COLO829 (cell line): ENCODE results near the gene HTRA1.

Experiments
- DNase-seq: peaks from one replicate; pipeline ENCODE4 v3.0.0; 2012; ENCODE audit warnings: low spot score

HTRA1 gene

DNA sequence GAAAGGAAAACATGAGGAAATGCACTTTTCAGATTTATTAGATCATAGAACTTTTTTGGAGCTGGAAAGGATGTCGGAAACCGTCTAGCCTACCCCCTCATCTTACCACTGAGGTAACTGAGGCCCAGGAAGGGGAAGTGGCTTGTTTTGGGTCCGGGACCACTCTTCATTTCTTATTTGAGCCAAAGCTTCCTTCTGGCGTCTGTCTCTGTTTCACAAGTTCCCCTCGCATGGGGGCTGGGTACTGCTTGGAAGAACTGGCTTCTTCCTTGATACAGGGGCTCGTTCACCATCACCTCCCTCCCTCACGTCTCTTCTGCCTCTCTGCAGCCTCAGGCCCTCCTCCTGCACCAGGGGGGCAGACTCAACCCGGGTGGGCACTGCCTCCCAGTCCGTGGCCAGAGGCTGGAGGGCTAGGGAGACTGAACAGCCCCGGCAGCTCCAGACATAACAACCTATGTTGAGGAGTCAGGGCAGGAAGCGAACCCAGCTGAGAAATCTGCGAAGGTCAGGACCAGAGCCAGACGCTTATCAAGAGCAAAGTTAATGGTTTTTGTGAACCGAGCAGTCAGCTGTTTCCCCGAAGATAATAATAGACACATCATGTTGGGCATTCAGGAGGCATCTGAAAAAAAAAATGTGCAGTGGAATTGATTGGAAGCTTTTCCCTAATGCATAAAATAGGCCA is 12.9 kb downstream of the HTRA1 start:
- DNase-seq, result no peak

DNA sequence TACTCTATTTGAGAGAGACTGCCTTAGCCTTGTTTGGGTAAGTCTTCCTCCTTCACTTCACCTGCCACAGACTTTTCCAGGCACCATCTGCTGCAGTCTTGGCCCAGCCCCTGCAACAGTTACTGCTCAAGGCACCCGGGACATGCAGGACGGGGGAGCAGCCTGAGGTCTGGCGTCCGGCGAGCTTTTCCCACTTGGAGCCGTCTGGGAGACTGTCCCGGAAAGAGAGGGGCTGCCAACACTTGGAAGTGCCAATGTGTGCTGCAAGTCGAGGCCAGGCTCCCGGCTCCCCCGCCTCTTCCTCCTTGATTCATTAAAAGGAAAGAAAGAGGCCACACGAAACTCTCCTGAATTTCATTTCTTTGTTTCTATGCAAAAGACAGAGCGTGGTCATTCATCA is 13.7 kb downstream of the HTRA1 start:
- DNase-seq, result no peak

DNA sequence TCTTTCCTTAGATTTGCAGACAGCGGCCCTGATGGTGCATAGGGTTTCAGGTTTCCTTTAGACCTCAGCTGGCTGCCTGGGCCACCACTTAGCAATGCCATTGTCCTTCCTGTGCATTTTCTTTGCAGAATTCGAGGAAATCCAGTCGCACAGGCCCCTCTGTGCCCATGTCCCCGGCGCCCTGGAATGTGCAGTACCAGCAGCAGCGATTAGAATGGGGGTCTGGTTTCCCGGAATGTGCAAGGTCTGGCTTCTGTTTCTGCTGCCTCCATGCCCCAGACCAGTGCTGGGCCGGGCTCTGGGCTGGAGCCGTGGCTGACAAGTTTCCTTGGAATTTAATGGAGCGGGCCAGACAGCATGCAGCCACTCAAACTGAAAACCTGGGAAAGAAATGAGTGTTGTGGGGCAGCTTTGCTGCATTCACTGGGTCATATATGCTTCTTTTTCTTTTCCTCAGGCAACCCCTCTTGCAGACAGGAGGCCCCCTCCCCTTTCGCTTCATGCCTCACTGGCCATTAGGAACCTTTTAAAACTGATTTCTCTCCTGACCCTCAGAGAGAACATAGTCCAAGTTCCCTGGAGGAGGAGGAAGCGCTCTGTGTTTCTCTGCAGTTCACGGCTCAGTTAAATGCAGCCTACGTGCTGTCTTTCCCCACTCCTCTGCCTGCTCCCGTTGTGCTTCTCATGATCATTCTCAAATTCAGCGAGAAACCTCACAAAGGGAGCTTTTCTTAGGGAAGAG is 14.4 kb downstream of the HTRA1 start:
- DNase-seq, result no peak

DNA sequence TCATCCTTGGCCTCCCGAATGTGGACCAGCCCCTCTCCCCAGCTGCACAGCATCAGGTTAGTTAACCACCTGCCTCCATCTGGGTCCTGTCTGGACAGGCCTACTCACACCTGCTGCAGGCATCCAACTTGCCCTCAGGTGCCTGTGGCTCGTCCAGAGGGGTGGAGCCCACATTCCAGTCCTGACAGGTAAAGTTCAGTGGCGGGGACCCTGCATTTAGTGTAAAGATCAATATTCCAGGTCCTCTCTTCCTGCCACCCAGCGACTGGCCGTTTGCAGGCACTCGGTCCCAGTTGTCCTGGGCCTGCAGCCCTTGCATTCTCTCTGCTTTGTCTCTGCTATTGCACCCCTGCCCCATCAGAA is 15.0 kb downstream of the HTRA1 start:
- DNase-seq, result no peak

DNA sequence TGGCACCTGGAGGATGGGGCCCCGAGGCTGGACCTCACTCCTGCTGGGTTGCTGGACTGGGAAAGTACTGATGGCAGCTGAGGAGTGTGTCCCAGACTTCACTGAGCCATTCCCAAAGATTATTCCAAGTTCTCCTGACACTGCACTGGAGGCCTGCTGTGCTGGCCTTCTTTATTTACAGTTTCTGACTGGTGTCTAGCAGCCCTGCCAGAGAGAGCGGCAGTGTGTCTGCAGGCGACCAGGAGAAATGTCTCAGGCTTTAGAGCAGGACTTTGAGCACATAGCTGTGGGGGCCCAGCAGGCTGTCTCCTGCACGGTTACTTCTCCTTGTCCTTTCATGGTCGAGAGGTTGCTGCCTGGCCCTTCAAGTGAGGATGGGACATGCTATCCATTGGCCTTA is 16.1 kb downstream of the HTRA1 start:
- DNase-seq, result no peak

DNA sequence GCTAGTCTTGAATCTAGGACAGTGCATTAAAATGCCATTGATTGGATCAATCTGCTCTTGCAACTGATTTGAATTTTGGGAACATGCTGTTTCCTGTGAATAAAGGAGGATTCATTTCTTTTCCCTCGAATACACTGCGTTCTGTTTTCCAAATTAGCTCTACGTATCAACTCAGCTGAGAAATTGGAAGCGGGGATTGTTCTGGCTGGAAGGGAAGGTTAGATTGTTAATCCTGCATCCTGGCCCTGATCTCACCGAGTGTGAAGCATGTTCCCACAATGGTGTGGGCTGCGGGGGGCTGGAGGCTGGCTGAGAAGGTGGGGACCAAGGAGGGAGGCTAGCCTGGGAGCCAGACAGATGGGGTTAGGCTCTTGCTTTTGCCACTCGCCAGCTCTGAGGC is 17.6 kb downstream of the HTRA1 start:
- DNase-seq, result no peak

DNA sequence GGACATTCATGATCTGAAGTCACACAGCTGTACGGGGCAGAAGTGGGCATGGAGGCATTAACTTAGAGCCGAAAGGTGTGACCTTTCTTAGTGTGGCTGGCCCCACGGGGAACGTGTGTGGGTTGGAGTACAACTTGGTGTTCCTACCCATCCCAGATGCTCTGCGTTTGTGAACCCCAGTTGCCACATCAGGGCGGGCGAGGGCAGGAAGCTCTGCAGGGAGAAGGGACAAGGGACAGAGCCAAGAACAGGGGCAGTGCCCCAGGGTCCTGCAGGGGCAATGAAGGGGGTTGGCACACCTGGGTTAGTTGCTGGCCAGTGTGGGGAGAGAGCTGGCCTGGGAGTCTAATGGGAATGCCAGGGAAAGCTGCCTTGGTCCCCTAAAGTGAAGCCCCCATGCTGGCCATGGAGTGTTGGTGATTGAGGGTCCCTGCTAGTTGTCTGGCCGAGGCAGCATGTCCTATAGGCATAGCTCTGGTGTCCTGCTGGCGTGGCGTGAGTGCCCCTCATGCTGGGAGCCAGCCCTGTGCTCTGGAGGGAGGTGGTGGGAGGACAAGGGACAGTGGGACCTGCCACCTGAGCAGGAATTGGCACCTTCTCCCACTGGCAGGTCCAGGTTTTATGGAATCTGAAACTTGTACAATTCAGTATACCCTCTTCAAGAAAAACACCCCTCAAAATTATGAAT is 18.9 kb downstream of the HTRA1 start:
- DNase-seq, result no peak

DNA sequence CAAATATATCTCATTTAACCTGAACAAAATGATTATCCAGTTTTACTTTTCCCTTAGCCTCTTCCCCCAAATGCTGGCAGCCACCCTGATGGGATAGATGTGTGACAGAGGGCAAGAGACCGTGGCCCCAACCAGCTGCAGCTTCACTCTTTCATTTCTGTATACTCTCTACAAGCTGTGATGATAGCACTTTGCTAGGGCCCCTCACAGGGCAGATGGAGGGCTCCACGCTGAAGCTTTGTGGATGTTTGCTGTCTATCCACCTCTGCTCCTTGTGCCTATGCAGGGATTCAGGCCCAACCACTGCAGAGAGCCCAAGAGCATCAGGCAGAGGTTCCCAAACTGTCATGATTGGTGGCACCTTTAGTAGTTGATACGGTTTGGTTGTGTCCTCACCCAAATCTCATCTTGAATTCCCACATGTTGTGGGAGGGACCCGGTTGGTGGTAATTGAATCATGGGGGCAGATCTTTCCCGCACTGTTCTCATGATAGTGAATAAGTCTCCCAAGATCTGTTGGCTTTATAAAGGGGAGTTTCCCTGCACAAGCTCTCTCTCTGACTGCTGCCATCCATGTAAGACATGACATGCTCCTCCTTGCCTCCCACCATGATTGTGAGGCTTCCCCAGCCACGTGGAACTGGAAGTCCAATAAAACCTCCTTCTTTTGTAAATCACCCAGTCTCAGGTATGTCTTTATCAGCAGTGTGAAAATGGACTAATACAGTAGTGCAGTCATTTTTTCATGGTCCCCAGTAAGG is 20.1 kb downstream of the HTRA1 start:
- DNase-seq, result no peak

DNA sequence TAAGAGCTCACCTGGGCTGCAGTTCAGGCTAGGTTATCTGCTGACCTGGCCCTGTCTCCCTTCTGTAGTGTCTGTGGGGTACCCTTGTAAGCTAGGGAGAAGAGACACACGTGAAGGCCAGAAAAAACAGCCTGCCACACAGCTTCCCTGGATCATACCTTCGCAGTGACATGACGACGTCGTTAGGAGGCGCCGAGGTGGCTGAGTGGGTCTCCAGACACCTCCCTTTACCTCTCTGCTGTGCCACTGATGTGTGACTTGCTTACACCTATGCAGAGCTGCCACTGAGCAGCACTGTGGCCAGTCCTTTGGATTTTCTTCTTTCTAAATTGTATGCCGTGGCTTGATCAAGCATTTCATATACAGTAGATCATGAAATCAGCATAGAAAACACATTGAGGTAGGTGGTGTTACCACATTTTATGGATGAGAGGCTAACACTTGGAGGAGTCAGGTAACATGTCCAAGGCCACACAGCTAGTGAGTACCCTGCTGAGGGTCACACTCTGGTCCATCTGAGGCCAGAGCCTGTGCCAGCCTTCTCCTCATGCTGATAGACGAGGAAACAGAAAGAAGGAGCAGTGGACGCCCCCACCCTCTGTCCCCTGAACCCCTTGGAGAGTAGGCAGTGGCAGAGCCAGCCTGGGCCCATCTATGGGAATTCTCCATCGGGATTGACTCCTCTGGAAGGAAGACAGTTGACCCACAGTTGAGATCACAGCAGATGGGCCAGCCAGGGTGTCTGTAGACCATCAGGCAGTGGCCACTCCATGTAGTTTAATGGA is 23.1 kb downstream of the HTRA1 start:
- no peak for DNase-seq

DNA sequence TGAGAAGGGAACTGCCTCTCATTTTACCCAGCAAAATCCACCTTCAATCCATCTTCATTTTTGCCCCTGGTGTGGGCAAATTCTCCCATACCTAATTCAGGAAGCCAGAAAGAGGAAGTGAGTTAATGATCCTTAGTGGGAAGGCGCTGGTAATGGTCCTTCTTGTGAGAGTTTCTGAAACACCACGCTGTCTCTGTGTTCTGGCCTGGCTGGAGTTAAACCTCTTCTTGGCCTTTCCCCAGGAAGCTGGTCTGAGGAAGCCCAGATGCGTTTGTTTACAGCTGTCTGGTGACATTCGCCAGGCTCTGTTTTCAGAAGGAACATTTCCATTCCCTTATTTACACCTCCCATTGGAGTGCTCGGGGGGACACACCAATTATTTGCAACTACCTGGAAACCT is 24.3 kb downstream of the HTRA1 start:
- DNase-seq, result no peak

DNA sequence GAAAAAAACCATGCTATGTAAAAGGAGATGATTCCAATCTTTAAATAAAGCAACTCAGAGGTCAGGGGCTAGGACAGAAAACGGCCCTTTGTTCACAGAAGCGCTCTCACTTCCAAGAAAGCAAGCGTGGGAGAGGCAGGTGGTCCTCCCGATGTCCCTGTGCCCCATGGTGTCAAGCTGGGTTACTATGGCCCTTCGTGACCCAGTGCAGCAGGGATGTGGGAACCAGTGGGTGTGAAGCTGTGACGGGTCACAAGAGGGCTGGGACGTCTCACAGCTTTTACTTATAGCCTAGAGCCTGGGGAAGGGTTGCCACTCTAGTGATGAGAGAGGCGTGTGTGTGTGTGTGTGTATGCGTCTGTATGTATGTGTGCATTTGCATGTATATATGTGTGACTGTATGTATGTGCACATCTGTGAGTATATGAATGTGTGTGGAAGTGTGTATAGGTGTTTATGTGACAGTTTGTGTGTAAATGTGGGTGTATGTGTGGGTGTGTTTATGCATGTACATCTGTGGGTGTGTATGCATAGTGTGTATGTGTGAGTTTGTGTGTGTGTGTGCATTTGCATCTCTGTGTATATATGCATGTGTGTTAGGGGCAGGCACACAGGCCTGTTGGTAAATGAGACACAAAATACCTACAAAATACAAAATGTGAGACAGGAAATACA is 25.2 kb downstream of the HTRA1 start:
- DNase-seq, result no peak

DNA sequence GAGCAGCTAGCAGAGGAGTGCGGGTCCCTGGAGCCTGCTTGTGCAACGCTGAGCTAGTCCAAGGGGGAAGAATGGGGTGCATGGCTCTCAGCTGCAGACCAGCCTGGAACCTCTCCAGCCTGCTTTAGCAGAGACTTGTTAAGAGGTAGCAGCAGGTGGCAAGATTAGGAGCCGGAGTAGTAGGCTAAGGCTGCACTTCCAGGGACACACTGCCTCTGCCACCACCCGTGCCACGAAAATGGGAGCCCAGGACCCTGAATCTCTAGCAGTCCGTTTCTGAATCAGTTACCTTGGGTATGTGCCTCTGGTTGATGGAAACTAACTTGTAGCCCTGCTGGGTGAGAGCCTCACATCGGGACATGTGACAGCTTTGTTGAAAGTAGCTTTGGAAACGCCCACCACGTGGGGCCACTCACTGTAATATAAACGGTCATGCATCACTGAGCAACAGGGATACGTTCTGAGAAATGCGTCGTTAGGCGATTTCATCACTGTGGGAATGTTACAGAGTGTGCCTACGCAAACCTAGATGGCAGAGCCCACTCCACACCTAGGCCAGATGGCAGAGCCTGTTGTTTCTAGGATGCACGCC is 25.9 kb downstream of the HTRA1 start:
- DNase-seq, result no peak

DNA sequence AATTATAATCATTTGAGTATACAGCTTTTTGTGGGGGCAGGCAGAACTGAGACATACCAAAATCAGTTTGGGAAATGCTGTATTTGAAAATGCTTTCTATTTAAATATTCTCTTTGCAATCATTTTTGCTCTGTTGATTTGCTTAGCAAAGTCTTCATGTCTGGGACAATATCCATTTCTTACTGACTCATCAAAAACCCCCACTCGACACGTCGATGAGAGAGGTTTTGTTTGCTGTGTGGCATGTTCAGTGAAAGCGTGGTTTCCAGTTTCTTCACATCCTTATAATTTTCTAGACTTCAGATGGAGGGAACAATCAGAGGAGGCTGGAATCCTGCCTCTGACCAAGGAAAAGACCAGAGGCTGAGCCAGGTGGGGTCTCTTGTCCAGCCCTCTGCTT is 28.9 kb downstream of the HTRA1 start:
- DNase-seq, result no peak

DNA sequence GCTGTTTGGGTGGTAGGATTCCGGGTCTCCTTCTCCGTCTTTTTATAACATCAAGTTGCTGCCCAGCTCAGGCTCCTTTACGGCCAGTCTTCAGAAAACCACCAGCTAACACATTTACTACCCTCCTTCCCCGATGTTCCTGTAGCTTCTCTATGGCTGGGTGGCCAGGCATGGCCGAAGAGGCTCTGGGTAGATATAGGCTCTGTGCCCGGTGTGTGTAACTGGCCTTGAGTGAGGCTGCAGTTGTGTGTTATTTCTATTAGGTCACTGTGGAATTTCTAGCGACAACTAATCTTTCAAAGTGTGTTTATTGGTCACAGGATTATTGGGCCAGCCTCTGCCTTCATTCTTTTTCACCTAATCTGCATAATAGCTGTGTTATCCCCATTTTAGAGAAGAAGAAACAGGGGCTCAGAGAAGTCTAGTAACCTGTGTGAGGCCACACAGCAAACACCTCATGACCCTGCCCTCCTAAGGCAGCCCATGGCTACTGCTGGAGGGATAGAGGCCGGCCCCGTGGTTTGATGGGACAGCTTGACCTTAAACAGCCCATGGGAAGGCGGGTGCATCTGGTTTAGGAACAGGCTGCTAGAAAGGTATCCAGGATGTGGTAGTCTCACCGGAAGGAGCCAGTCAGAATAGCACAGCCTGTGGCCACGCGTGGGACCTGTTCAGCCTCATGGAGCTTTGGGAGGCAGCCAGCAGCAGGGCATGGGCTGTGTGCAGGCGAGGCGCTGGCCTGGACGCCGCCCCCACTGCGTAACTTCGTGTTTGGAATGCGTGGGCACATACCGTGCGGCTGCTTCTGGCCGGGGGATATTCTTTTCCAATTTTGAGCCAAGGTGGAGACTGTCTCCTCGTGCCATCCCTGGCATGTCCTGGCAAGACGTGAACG is 29.7 kb downstream of the HTRA1 start:
- DNase-seq, result no peak

DNA sequence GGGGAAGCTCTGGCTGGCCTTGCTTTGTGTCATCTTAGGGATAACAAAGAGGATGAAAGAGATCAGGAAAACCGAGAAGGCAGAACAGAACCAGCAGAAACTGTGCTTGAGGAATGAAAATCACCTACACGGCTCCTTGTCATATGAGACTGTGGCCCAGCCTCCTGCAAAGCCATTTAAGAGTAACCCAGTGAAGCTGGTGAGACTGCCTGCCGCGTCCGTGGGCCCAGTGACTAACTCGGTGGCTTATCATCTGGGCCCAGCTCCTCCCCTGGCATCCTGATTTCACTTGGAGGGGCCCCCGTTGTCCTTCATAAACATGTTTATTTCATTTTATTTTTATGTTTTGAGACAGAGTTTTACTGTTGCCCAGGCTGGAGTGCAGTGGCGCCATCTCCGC is 30.7 kb downstream of the HTRA1 start:
- DNase-seq, result no peak

DNA sequence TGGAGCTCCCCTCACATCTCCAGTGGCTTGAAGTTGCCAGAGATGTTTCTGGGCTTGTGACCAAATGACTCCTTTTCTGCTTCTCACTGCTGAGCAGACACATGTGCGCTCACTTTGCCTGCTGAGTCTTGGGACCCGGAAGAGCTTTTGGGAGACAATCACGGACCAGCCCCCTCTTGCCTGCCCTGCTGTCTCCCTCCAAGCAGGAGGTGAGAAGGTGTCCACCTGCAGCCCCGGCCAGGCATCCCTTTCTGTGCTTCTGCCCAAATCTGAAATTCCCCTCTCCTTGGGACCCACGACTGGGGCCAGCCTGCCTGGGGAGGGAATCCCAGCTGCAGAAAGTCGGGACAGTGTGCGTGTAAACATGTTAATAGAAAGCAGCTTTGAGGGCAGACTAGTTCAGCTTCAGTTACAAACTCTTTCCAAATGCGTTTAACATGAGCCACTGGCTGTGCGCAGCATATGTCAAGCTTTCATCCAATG is 31.7 kb downstream of the HTRA1 start:
- no peak for DNase-seq

DNA sequence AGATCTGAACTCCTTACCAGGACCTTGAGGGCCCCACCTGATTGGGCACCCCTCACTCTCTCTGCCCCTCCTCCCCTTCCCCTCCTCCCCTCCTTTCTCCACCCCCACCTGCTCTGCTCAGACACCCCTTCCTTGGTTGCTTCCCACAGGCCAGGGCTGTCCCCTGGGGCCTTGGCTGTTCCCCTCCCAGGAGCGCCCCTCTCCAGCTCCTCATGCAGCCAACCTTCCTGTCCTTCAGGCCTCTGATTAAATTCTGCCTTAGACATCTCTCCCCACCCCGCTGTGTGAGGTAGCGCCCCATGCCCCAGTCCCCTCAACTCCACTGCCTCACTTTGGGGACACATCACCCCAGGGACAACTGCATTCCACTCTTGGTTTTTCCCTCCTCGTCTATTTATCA is 32.4 kb downstream of the HTRA1 start:
- DNase-seq, result no peak

DNA sequence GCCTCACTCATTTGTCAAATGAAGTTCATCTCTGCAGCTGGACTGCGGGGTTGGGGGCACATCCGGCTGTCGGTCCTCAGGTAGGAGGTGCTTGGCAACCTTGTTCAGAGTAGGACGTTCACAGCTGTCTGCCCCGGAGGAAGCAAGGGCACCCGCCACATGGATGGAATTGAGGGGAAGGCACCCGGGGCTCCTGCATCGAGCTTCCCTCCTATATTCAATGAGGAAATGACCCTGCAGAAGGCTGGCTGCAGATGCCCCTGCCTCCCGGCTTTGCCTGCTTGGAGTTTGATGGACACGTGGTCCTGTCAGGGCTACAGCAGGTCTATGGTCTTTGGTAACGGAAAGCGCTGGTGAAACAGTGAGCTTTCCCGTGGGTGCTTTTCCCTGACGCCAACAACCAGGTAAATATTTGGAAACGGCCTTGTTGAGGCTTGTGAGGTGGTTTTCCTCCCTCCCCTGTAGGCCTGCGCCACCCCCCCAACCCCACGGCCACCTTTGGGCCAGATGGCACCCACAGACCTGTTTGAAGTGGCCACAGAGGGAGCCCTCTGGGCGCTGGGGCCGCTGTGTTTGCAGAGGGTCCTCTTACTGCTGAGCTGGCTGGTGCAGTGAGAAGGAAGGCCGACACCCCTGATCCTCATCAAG is 32.9 kb downstream of the HTRA1 start:
- no peak for DNase-seq

DNA sequence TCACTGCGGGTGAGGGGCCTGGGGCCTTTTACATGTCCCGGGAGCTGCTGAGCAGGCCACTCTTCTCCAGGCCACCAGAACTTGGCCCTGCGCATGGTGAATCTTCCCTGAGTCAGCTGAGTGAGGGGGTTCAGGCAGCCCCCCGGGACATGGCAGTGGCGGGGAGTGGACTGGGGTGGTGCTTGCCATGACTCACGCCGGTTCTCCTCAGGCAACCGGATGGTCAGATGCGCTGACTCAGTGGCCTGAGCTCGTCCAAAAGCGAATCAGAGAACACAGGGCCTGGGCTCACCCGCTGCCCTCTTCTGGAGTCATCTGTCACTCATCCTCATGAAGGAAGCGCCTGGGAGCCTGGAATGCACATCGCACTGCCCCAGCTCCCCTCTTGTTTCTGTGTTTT is 33.5 kb downstream of the HTRA1 start:
- DNase-seq, result no peak
